Glutamatergic neuron (in vitro differentiated cells): ENCODE results near the gene COL4A3. TPM values are rescaled to one million over a fixed set of nuclear protein-coding genes. Genes with fewer than 3 reads are reported as not detected.

ENCODE experiments used
- DNase-seq: peaks from one replicate; pipeline ENCODE4 v3.0.0; 2022
- H3K27ac Mint-ChIP-seq: one replicate; pipeline ENCODE4 v1.8.0; 2020; ENCODE audit warnings: mild to moderate bottlenecking, mixed read lengths, inconsistent platforms; ENCODE audit not compliant: unreplicated experiment
- H3K27me3 Mint-ChIP-seq: one replicate; pipeline ENCODE4 v1.8.0; 2020; ENCODE audit warnings: mild to moderate bottlenecking, moderate library complexity, mixed read lengths, inconsistent platforms; ENCODE audit not compliant: unreplicated experiment
- H3K36me3 Mint-ChIP-seq: one replicate; pipeline ENCODE4 v1.8.0; 2020; ENCODE audit warnings: mild to moderate bottlenecking, mixed read lengths, inconsistent platforms; ENCODE audit not compliant: unreplicated experiment
- H3K4me1 Mint-ChIP-seq: one replicate; pipeline ENCODE4 v1.8.0; 2020; ENCODE audit warnings: mild to moderate bottlenecking, low read depth, mixed read lengths, inconsistent platforms; ENCODE audit not compliant: unreplicated experiment
- H3K4me3 Mint-ChIP-seq: one replicate; pipeline ENCODE4 v1.8.0; 2020; ENCODE audit warnings: mild to moderate bottlenecking, mixed read lengths, inconsistent platforms; ENCODE audit not compliant: unreplicated experiment
- H3K9me3 Mint-ChIP-seq: one replicate; pipeline ENCODE4 v1.8.0; 2020; ENCODE audit warnings: mild to moderate bottlenecking, moderate library complexity, mixed read lengths, inconsistent platforms; ENCODE audit not compliant: unreplicated experiment
- CTCF ChIP-seq: fragments of 200-600 bp; sonication (generic); IDR thresholded peaks from one replicate; pipeline ENCODE4 v1.5.0; 2021; ENCODE audit not compliant: partially characterized antibody, unreplicated experiment
- total RNA-seq: library from RNA; stranded (reverse); fragmentation: NEBNext Ultra II Directional; extraction: Animal tissue kit (Norgen Biotek cat#: 25700); gene quantifications from one replicate; pipeline ENCODE4 v1.2.1, GENCODE V29; 2021; ENCODE audit not compliant: unreplicated experiment

COL4A3 gene
- total RNA-seq, 1 donor from 2014 or later, result not detected

DNA sequence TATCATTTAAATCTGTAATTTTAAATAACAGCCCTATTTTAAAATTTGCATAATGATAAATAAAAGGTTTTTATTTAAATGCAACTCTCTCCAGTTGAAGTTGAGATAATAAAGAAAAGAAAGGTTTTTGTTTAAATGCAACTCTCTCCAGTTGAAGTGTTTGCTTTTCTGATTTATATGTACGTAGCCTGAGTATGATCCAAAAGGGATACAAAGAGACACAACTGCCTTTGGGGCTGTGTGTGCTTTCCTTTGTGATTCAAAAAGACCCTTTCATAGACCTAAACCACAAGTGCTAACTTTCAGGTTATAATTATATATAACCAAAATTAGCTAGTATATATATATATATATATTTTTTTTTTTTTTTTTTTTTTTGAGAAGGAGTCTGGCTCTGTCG lies 84.5 kb downstream of the COL4A3 start:
- no peak overlapping the region for H3K27ac Mint-ChIP-seq
- no peaks in the 10 kb centered on the region for H3K36me3 Mint-ChIP-seq
- TF ChIP-seq CTCF, result no peak
- H3K9me3 Mint-ChIP-seq, result no peaks in the 10 kb centered on the region
- no peak overlapping the region for H3K4me3 Mint-ChIP-seq
- peaks cover 3% of the 10 kb centered on the region for H3K4me1 Mint-ChIP-seq
- no peak for DNase-seq
- no peaks in the 10 kb centered on the region for H3K27me3 Mint-ChIP-seq

DNA sequence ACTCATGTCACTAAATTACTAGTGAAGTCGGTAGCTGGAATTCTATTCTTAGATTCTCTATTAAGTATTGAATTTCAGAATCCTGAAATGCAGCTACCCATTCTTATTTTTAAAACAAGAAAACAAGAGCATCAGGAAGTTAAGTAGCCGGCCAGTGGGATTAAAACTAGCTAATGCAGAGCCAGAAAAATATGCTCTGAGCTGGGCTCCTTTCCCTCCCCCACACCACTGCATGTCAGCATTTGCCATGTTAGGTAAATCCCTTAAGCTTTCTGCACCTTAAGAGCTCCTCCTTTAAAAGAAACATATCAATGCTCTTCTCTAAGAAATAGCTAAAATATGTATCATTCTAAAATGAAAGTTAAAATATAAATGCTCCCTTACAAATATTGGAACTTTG lies 88.4 kb downstream of the COL4A3 start:
- Mint-ChIP-seq H3K27ac (no peak overlapping the region), H3K9me3 (no peaks in the 10 kb centered on the region), H3K4me3 (no peak overlapping the region), H3K27me3 (no peaks in the 10 kb centered on the region), H3K36me3 (no peaks in the 10 kb centered on the region), H3K4me1 (peaks cover 3% of the 10 kb centered on the region)
- no peak for DNase-seq
- no peak for TF ChIP-seq CTCF

DNA sequence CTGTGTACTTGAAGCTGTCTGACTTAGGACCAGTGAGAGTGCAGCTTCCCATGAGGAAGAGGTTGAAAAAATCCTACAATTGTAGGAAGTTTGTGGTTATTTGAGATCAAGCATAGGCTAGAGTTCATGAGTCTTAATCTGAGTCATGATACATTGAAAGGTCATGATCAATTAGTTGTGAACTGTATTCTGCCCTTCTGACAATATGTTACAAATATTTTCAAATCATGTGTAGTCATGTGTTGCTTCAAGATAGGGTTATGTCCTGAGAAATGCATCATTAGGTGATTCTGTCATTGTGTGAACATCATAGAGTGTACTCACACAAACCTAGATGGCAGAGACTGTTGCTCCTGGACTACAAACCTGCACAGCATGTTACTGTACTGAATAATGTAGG lies 92.2 kb downstream of the COL4A3 start:
- H3K4me3 Mint-ChIP-seq, result no peak overlapping the region
- no peaks in the 10 kb centered on the region for H3K36me3 Mint-ChIP-seq
- H3K4me1 Mint-ChIP-seq, result peaks cover 3% of the 10 kb centered on the region
- no peak overlapping the region for H3K27ac Mint-ChIP-seq
- no peak for TF ChIP-seq CTCF
- no peaks in the 10 kb centered on the region for H3K9me3 Mint-ChIP-seq
- no peak for DNase-seq
- H3K27me3 Mint-ChIP-seq, result no peaks in the 10 kb centered on the region

- no peak for TF ChIP-seq CTCF
- H3K27me3 Mint-ChIP-seq, result peaks cover 2% of the 10 kb centered on the region
- no peak overlapping the region for H3K27ac Mint-ChIP-seq
- no peak overlapping the region for H3K4me3 Mint-ChIP-seq
- H3K4me1 Mint-ChIP-seq, result peaks cover 3% of the 10 kb centered on the region
- H3K9me3 Mint-ChIP-seq, result no peaks in the 10 kb centered on the region
- no peaks in the 10 kb centered on the region for H3K36me3 Mint-ChIP-seq
- DNase-seq, result no peak
These were observed 93.4 kb downstream of the COL4A3 start for GRCh38 chr2:227257820-227258219.

DNA sequence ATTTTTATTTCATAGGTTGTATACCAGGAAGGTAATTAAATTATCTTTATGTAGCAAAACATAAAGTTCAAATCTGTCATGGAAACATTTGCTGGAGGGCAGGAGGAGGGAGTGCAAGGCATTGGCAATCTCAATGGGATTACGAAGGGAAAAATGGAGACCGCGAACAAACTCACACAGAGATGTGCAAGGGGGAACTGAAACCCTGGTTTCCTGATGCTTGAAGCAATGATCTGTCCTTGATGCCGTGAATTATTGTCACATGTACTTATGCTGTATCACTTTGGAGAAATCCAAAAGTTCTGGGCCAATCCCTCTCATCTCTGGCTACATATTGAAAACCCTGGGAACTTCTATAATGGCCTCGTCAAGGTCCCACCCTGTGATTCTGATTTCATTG lies 95.6 kb downstream of the COL4A3 start:
- Mint-ChIP-seq H3K4me1 (no peaks in the 10 kb centered on the region), H3K9me3 (no peaks in the 10 kb centered on the region), H3K27ac (no peak overlapping the region), H3K36me3 (no peaks in the 10 kb centered on the region), H3K27me3 (peaks cover 2% of the 10 kb centered on the region), H3K4me3 (no peak overlapping the region)
- no peak for DNase-seq
- TF ChIP-seq CTCF, result no peak
